T-helper 2 cell (primary cell): Measurements from ENCODE around the gene CRTAC1.
A peak's percentile ranks its signal among the peaks of the same experiment; 100 is the strongest.

Source experiments
- DNase-seq, 5 experiments: peaks; one replicate each; pipeline versions ENCODE4 v3.0.0 to v3.0.0-alpha.2; 2012 to 2022

Gene CRTAC1

DNA sequence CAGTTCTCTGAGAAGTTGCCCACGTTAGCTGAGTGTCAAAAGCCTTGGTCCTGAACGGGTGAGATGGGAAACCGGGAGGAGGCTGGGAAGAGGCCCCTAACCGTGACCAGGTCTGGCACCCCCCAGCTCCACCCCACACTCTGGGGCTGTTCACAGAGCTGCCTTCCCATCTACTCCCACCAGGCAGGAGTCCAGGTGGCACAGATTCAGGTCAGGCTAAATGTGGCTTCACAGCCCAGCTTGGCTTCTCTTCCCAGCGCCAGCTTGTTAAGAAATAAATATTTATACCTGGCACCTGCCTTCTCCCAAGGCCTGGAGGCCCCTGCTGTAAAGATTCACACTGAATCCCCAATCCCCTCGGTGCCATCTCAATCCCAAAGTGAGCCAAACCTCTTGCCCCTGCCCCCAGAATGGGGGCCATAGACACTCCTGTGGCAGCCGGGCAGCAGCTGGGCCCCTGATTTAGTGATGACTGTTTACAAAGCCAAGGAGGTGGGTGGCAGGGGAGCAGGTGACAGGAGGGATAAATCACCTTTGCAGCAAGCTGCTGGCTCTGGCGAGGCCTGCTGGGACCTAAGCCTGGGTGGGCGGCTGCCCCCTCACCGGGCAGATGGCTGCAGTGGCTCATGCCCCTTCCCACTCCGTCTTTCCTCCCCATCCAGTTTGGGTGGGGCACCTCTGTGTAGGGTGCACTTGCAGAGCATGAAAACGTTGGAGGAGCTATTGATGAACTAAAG lies 108.2 kb downstream of the CRTAC1 start:
- no peak for DNase-seq

GRCh38 chr10:97921581-97922021 lies 108.8 kb downstream of the CRTAC1 start:
- DNase-seq: no peak

DNA sequence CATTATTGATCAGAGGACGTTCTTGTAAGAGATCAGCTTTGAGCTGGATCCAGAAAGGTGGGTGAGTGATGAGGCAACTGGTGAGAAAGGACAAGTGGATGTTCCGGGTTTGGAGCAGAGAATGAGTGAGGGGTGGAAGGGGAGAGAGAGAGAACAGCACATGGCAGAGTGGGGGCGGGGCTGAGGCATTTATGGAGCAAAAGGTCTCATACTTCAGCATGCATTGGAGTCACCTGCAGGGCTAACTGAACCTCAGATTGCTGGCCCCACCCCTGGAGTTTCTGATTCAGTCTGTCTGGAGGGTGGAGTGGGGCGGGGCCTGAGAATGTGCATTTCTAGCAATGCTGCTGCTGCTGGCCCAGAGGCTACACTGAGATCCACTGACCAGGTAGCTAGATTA lies 109.6 kb downstream of the CRTAC1 start:
- no peak for DNase-seq

GRCh38 chr10:97919012-97919411 lies 111.4 kb downstream of the CRTAC1 start:
- DNase-seq: no peak

DNA sequence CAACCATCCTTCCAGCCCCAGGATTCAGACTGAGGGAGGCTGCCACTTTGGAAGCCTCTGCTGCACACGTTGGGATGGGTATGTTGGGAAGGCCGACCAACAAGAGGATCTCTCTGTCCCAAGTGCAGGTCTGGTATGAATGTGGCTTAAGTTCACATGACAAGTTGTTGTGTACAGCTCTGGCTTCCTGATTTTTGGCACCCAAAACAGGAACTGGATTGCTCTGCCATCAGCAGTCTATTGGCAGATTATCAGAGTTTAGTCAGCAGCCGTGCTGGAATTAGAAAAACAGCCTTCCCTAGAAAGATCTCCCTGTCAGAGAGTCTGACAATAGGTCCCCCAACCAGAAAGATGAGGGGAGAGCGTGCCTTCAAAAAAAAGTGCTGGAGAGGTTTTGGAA lies 113.8 kb downstream of the CRTAC1 start:
- no peak for DNase-seq

- no peak for DNase-seq
Observed at GRCh38 chr10:97915346-97916131, 114.9 kb downstream of the CRTAC1 start.

DNA sequence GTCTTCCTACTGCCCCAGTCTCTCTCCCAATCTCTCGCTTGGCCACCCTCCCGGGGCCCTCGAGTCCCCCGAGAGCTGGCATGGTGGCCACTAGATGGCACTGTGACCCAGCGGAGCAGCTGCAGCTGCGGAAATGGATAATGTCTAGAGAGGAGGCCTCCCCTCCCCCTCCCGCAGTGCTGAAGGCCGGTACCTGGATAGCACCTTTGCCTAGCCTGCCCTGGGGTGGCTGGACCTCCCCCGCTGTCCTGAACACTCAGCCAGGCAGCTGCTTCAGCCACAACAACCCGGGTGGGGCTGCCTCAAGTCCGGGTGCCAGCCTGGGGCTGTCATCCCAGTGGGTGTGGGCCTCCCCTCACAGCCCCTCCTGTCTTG lies 115.6 kb downstream of the CRTAC1 start:
- DNase-seq: peak; percentile 24 to 68 (median 57)

- no peak for DNase-seq
Observed at GRCh38 chr10:97914171-97914836, 116.1 kb downstream of the CRTAC1 start.

- no peak for DNase-seq
Observed at GRCh38 chr10:97913614-97914013, 116.8 kb downstream of the CRTAC1 start.

DNA sequence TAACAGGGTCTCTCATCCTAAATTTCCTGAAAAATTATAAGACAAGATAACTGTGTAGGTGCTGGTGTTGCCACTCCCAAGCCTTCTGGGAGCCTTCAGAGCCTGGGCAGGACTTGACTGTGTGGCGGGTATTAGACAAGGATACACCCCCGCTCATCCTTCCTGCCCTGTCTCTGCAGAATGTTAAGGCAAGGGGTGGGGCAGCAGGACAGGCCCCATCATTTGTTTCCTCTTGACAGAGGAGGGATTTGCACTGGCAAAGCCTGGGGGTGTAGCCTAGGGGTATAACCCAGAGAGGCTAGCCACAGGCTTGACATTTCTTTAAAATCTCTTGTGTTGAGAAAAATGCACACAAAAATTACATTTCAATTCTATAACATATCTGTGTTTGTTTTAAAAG lies 117.2 kb downstream of the CRTAC1 start:
- DNase-seq: no peak

- DNase-seq: no peak
Observed at GRCh38 chr10:97911217-97911616, 119.2 kb downstream of the CRTAC1 start.

- DNase-seq: no peak
Observed at GRCh38 chr10:97910661-97911060, 119.8 kb downstream of the CRTAC1 start.

DNA sequence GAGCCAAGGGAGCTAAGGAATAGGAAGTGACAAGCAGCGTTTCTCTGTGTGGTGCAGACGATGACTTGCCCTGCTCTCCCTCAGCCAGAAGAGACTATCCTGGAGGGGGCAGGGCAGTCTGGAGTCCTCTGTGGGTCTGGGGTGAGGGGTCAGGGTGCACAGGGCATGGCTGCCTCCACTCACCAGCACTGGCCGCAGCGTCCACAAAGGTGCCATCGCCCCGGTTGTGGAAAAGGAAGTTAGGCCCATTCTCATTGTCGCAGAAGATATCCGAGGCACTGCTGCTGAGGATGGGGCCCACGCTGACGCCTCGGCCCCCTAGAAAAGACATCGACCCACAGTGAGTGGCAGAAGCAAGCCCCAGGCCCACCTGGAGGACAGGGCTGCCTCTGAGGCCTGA lies 122.6 kb downstream of the CRTAC1 start:
- no peak for DNase-seq

DNA sequence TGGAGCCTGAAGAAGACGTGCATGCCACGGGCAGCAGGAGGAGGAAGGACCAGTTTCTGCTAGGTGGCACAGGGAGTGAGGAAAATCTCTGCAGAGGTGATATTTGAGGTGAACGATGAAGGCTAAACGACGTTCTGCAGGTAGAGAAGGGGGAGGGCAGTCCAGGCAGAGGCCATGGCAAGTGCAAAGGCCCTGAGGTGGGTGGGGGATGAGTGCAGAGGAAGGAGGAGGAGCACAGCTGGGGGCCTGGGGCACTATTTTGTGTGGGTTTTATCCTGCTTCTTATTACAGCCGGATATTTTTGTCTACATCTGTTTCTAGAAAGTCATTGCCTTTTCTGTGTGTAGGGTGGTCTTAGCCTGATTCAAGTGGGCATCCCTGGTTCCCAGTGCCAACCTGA lies 123.2 kb downstream of the CRTAC1 start:
- no peak for DNase-seq

DNA sequence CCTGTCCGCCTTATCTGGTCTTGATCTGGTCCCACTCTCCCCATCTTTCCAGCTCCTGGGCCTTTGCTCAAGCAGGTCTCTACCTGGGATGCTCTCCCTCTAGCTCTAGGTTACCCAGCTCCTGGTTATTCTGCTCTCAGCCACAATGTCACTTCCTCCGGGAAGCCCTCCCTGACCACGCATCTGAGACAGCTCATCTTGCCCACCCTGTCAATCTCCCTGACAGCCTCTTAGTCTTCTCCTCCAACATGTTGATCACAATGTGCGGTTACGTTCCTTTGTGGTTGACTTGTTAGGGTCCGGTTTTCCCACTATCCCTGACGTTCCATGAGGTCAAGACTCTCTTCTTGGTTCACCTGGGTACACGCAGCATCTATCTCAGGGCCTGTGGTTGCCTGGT lies 125.1 kb downstream of the CRTAC1 start:
- DNase-seq: no peak

DNA sequence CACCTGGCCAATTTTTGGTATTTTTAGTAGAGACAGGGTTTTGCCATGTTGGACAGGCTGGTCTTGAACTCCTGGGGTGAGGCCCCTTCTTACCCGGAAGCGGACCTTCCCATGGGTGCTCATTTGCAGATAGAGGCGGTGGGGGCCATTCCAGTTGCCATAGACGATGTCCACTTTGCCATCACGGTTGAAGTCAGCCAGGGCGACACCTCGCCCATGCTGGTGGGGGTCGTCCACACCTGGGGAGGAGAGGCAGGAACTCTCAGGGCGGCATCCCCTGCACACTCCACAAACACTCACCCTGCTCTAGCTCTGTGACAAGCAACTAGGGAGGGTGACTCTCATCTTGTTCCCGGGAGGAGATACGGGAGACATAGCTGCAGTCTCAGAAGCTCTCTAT lies 125.8 kb downstream of the CRTAC1 start:
- no peak for DNase-seq

GRCh38 chr10:97904018-97904381 lies 126.4 kb downstream of the CRTAC1 start:
- no peak for DNase-seq

- DNase-seq: no peak
Observed at GRCh38 chr10:97903128-97904017, 127.0 kb downstream of the CRTAC1 start.

DNA sequence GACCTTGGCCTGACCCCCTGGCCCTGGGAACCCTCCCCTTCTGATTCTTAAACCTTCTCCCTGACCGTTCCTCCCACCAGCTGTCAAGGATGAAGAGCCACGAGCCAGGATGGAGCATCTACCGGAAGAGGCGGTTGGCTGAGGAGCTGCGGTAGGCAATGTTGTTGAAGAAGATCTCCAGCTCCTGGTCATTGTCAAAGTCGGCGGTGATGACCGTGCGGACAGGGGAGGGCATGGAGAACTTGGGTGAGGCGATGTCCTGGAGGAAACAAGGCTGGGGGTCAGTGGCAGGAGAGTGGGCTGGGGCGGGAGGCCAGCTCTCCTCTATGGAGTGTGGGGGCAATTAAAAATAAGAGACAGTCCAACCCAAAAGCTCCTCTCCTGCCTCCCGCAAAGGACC lies 129.0 kb downstream of the CRTAC1 start:
- no peak for DNase-seq

- no peak for DNase-seq
Observed at GRCh38 chr10:97898429-97898828, 132.0 kb downstream of the CRTAC1 start.

DNA sequence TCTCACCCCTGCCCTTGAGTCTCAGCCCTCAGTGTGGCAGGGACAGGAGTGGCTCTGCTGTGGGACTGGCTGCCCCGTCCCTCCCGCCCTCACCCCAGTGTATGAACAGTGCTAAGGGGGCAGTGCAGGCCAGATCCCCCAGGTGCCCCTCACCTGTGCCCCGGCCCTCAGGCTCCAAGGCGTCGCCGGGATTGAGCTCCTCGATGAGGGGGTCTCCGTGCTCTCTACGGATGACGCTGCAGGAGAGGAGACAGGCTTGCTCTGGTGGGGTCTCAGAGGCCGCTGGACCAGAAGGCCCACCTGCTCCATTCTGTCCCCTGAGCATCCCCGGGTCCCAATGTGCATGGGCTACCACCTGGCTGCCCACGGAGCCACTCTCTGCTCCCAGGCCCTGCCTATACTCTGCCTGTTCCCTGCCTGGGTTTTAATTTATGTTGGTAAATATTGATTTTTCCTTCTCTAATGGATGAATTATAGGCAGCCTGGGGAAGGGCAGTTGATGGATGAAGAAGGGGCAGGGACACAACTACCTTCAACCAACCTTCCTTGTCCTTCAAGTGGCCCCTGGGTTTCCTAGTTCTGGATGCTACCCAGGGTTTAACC lies 133.6 kb downstream of the CRTAC1 start:
- no peak for DNase-seq

GRCh38 chr10:97895915-97896314 lies 134.5 kb downstream of the CRTAC1 start:
- no peak for DNase-seq
